Hepatocyte (in vitro differentiated cells): ENCODE data around the gene SFXN5.

Experiments
- EZH2phosphoT487 ChIP-seq: fragments of 200-600 bp; sonication (generic); IDR thresholded peaks from one replicate; pipeline ENCODE4 v1.6.1; 2018; ENCODE audit warnings: antibody characterized with exemption, mild to moderate bottlenecking, low read depth, moderate library complexity; ENCODE audit not compliant: unreplicated experiment, severe bottlenecking
- TF ChIP-seq, protein P1 (sequence below): fragments of 200-600 bp; sonication (generic); IDR thresholded peaks from 2 replicates; pipeline ENCODE4 v1.5.1; 2016; ENCODE audit warnings: antibody characterized with exemption, mild to moderate bottlenecking; ENCODE audit not compliant: poor library complexity

GRCh38 chr2:72908741-72909140 lies 162.8 kb downstream of the SFXN5 start:
- TF ChIP-seq, protein P1, sequence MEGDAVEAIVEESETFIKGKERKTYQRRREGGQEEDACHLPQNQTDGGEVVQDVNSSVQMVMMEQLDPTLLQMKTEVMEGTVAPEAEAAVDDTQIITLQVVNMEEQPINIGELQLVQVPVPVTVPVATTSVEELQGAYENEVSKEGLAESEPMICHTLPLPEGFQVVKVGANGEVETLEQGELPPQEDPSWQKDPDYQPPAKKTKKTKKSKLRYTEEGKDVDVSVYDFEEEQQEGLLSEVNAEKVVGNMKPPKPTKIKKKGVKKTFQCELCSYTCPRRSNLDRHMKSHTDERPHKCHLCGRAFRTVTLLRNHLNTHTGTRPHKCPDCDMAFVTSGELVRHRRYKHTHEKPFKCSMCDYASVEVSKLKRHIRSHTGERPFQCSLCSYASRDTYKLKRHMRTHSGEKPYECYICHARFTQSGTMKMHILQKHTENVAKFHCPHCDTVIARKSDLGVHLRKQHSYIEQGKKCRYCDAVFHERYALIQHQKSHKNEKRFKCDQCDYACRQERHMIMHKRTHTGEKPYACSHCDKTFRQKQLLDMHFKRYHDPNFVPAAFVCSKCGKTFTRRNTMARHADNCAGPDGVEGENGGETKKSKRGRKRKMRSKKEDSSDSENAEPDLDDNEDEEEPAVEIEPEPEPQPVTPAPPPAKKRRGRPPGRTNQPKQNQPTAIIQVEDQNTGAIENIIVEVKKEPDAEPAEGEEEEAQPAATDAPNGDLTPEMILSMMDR: no peak
- no peak for TF ChIP-seq EZH2phosphoT487
